Astrocyte of the hippocampus (primary cell): Measurements from ENCODE around the gene POLD1.
"Not testable (repeated sequence)": the region's sequence is repeated elsewhere in the genome, so short reads cannot be mapped to it uniquely, and the experiment has no call there.

ENCODE experiments used
- DNase-seq: peaks from one replicate; pipeline ENCODE4 v3.0.0; 2011; ENCODE audit warnings: low read depth, low spot score

The POLD1 gene

GRCh38 chr19:50365434-50366306 lies 18.5 kb upstream of the POLD1 start, which contains the start of gene NAPSA:
Gene NAPSA (minus strand): TSS chr19:50365639. CDS start chr19:50365621, 18 bp downstream.
- no peak for DNase-seq

- peak; percentile 87 for DNase-seq
Measured at GRCh38 chr19:50368649-50369570, 15.2 kb upstream of the POLD1 start.

- DNase-seq = no peak
Measured at GRCh38 chr19:50371914-50372475, 12.2 kb upstream of the POLD1 start.

- peak; percentile 98 for DNase-seq
Measured at GRCh38 chr19:50376166-50377050, 7.7 kb upstream of the POLD1 start, which contains the start of gene NR1H2. Gene NR1H2 (plus strand): TSS chr19:50376457. CDS start chr19:50377606, 1,149 bp downstream.

- DNase-seq = no peak
Measured at GRCh38 chr19:50377051-50377461, 7.1 kb upstream of the POLD1 start.

GRCh38 chr19:50377517-50377916 lies 6.6 kb upstream of the POLD1 start:
- no peak for DNase-seq

- DNase-seq = no peak
Measured at GRCh38 chr19:50378169-50378862, 5.8 kb upstream of the POLD1 start.

- DNase-seq = no peak
Measured at GRCh38 chr19:50378863-50379236, 5.3 kb upstream of the POLD1 start.

- no peak for DNase-seq
Measured at GRCh38 chr19:50379602-50380001, 4.5 kb upstream of the POLD1 start.

GRCh38 chr19:50380137-50380536 lies 4.0 kb upstream of the POLD1 start:
- DNase-seq = no peak

- DNase-seq = no peak
Measured at GRCh38 chr19:50380751-50381151, 3.4 kb upstream of the POLD1 start.

- DNase-seq = no peak
Measured at GRCh38 chr19:50381881-50382729, 2.0 kb upstream of the POLD1 start.

GRCh38 chr19:50383001-50383851 lies 921 bp upstream of the POLD1 start:
- DNase-seq = no peak

- peak; percentile 29 for DNase-seq
Measured at GRCh38 chr19:50384685-50385535, 763 bp downstream of the POLD1 start.

- no peak for DNase-seq
Measured at GRCh38 chr19:50387176-50387867, 3.2 kb downstream of the POLD1 start.

- DNase-seq = no peak
Measured at GRCh38 chr19:50387868-50388245, 3.7 kb downstream of the POLD1 start.

GRCh38 chr19:50390295-50390694 lies 6.1 kb downstream of the POLD1 start:
- not testable (repeated sequence) for DNase-seq
